Measurements from ENCODE around the gene MRPL58.

MRPL58 gene

DNA sequence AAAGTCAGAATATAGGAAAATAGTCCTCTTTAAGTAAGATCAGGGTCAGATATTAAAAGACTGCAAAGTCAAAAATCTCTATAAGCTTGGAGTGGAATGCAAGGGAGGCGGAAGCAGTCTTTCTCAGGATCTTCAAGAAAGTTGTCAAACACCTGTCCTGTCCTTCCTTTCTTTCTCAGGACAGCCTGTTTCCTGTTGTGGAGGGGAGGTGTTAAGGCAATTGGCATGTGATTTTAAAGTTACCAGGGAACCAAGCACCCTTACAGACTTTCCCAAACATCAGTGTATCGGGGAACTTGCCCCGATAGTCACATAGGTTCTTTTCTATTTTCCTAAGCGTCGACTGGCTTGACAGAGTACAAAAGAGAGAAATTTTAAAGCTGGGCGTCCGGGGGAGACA, 32.2 kb downstream of the MRPL58 start:
- H3K4me3 ChIP-seq (ENCODE audit: low read depth, low read length), result no peak overlapping the region
- H3K27ac ChIP-seq (ENCODE audit: extremely low read depth, low read depth, low read length), result no peak overlapping the region
- H3K36me3 ChIP-seq (ENCODE audit: control insufficient read depth in 2 of 2, insufficient read depth in 1 of 2, low read length in 2 of 2), result peaks cover 16 to 37% of the 10 kb centered on the region in 2 experiments
- H3K4me1 ChIP-seq (ENCODE audit: control insufficient read depth, insufficient read depth, low read length), result peaks cover 8% of the 10 kb centered on the region; the same call in 1 of the 2 replicates
- CTCF ChIA-PET, result no interaction called here
- no peaks in the 10 kb centered on the region for H3K9me3 ChIP-seq (ENCODE audit: control insufficient read depth, insufficient read depth, low read depth, low read length)
- POLR2A ChIA-PET, result no interaction called here
- TF ChIP-seq ZNF677 (tag by site-specific recombination; IDR thresholded peaks at IDR 0.05) (no peak), ZBTB21 (tag by site-specific recombination; IDR thresholded peaks at IDR 0.05) (no peak), ZFHX2 (tag by site-specific recombination; conservative IDR thresholded peaks at IDR 0.05) (no peak), ZNF514 (tag by site-specific recombination; IDR thresholded peaks at IDR 0.05) (no peak), AEBP2 (tag by site-specific recombination; IDR thresholded peaks at IDR 0.05; ENCODE audit: borderline replicate concordance) (no peak), SP7 (tag by site-specific recombination; IDR thresholded peaks at IDR 0.05) (no peak), ZNF221 (tag by site-specific recombination; IDR thresholded peaks at IDR 0.05; ENCODE audit: borderline replicate concordance) (no peak), ZNF747 (tag by site-specific recombination; IDR thresholded peaks at IDR 0.05) (no peak), ZNF175 (tag by site-specific recombination; IDR thresholded peaks at IDR 0.05) (no peak), ZNF518A (tag by site-specific recombination; conservative IDR thresholded peaks at IDR 0.05; ENCODE audit: low read depth) (no peak), ZNF394 (tag by site-specific recombination; IDR thresholded peaks at IDR 0.05; ENCODE audit: borderline replicate concordance) (no peak), HOXA7 (CRISPR knock-in tag; IDR thresholded peaks at IDR 0.05; ENCODE audit: borderline replicate concordance) (no peak), GLI2 (tag by site-specific recombination; IDR thresholded peaks at IDR 0.05; ENCODE audit: borderline replicate concordance, low read depth) (no peak)
- TF ChIP-seq, protein P1, sequence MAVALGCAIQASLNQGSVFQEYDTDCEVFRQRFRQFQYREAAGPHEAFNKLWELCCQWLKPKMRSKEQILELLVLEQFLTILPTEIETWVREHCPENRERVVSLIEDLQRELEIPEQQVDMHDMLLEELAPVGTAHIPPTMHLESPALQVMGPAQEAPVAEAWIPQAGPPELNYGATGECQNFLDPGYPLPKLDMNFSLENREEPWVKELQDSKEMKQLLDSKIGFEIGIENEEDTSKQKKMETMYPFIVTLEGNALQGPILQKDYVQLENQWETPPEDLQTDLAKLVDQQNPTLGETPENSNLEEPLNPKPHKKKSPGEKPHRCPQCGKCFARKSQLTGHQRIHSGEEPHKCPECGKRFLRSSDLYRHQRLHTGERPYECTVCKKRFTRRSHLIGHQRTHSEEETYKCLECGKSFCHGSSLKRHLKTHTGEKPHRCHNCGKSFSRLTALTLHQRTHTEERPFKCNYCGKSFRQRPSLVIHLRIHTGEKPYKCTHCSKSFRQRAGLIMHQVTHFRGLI (tag by site-specific recombination; IDR thresholded peaks at IDR 0.05), result no peak
- TF ChIP-seq, protein P2, sequence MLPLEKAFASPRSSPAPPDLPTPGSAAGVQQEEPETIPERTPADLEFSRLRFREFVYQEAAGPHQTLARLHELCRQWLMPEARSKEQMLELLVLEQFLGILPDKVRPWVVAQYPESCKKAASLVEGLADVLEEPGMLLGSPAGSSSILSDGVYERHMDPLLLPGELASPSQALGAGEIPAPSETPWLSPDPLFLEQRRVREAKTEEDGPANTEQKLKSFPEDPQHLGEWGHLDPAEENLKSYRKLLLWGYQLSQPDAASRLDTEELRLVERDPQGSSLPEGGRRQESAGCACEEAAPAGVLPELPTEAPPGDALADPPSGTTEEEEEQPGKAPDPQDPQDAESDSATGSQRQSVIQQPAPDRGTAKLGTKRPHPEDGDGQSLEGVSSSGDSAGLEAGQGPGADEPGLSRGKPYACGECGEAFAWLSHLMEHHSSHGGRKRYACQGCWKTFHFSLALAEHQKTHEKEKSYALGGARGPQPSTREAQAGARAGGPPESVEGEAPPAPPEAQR (tag by site-specific recombination; IDR thresholded peaks at IDR 0.05), result no peak
- TF ChIP-seq, protein P3, sequence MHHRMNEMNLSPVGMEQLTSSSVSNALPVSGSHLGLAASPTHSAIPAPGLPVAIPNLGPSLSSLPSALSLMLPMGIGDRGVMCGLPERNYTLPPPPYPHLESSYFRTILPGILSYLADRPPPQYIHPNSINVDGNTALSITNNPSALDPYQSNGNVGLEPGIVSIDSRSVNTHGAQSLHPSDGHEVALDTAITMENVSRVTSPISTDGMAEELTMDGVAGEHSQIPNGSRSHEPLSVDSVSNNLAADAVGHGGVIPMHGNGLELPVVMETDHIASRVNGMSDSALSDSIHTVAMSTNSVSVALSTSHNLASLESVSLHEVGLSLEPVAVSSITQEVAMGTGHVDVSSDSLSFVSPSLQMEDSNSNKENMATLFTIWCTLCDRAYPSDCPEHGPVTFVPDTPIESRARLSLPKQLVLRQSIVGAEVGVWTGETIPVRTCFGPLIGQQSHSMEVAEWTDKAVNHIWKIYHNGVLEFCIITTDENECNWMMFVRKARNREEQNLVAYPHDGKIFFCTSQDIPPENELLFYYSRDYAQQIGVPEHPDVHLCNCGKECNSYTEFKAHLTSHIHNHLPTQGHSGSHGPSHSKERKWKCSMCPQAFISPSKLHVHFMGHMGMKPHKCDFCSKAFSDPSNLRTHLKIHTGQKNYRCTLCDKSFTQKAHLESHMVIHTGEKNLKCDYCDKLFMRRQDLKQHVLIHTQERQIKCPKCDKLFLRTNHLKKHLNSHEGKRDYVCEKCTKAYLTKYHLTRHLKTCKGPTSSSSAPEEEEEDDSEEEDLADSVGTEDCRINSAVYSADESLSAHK (tag by site-specific recombination; IDR thresholded peaks at IDR 0.05), result no peak
